Activated naive CD4-positive, alpha-beta T cell (primary cell): ENCODE results near the gene FBXO8.
"Not testable (repeated sequence)": the region's sequence is repeated elsewhere in the genome, so short reads cannot be mapped to it uniquely, and the experiment has no call there.

Experiments
- DNase-seq, 4 experiments: peaks; one replicate each; lab custom pipeline; 2025; lab: John Stamatoyannopoulos, UW

The FBXO8 gene

GRCh38 chr4:174282836-174283506 lies 496 bp downstream of the FBXO8 start:
- DNase-seq = peak; percentile 25 to 58 (median 44)

- DNase-seq = no peak
Measured at GRCh38 chr4:174281901-174282300, 1.6 kb downstream of the FBXO8 start.

- DNase-seq = no peak
Measured at GRCh38 chr4:174281182-174281737, 2.2 kb downstream of the FBXO8 start.

GRCh38 chr4:174279433-174280155 lies 3.9 kb downstream of the FBXO8 start:
- no peak for DNase-seq

GRCh38 chr4:174278467-174278866 lies 5.0 kb downstream of the FBXO8 start:
- no peak for DNase-seq

GRCh38 chr4:174277433-174277832 lies 6.0 kb downstream of the FBXO8 start:
- no peak for DNase-seq

- no peak for DNase-seq
Measured at GRCh38 chr4:174275101-174275500, 8.4 kb downstream of the FBXO8 start.

GRCh38 chr4:174274436-174274835 lies 9.0 kb downstream of the FBXO8 start:
- no peak for DNase-seq

GRCh38 chr4:174273930-174274329 lies 9.5 kb downstream of the FBXO8 start:
- no peak for DNase-seq

- no peak for DNase-seq
Measured at GRCh38 chr4:174266416-174266815, 17.1 kb downstream of the FBXO8 start.

GRCh38 chr4:174265916-174266315 lies 17.6 kb downstream of the FBXO8 start:
- DNase-seq = no peak

GRCh38 chr4:174263445-174263736 lies 20.1 kb downstream of the FBXO8 start:
- DNase-seq = no peak

- DNase-seq = no peak
Measured at GRCh38 chr4:174262624-174263444, 20.6 kb downstream of the FBXO8 start.

- not testable (repeated sequence) for DNase-seq
Measured at GRCh38 chr4:174261432-174261831, 22.0 kb downstream of the FBXO8 start.

- DNase-seq = no peak
Measured at GRCh38 chr4:174260099-174260498, 23.4 kb downstream of the FBXO8 start.

GRCh38 chr4:174259580-174259979 lies 23.9 kb downstream of the FBXO8 start:
- DNase-seq = no peak

- no peak for DNase-seq
Measured at GRCh38 chr4:174256277-174256713, 27.2 kb downstream of the FBXO8 start.

- DNase-seq = no peak
Measured at GRCh38 chr4:174255786-174256185, 27.7 kb downstream of the FBXO8 start.

- no peak for DNase-seq
Measured at GRCh38 chr4:174255374-174255773, 28.1 kb downstream of the FBXO8 start.

- no peak for DNase-seq
Measured at GRCh38 chr4:174254613-174255012, 28.9 kb downstream of the FBXO8 start.

- no peak for DNase-seq
Measured at GRCh38 chr4:174252412-174252811, 31.1 kb downstream of the FBXO8 start.

GRCh38 chr4:174248407-174248806 lies 35.1 kb downstream of the FBXO8 start:
- DNase-seq = no peak

GRCh38 chr4:174245714-174246113 lies 37.8 kb downstream of the FBXO8 start:
- no peak for DNase-seq
